ENCODE results near the gene GP1BB.

DNA sequence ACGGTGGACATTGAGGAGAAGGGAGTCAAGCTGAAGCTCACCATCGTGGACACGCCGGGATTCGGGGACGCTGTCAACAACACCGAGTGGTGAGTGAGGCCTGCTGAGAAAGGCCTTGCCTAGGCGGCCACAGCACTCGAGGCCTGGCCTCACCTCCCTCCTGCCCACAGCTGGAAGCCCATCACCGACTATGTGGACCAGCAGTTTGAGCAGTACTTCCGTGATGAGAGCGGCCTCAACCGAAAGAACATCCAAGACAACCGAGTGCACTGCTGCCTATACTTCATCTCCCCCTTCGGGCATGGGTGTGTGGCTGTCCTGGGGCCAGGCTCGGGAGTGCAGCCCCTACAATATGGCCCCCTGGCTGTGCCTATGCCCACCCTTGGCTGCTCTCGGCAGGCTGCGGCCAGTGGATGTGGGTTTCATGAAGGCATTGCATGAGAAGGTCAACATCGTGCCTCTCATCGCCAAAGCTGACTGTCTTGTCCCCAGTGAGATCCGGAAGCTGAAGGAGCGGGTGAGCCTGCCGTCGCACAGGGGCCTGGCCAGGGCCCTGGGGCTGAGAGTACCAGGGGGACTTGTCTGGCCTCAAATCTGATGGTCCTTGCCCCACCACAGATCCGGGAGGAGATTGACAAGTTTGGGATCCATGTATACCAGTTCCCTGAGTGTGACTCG lies 3.0 kb upstream of the GP1BB start:
- no peak for TF ChIP-seq NFYB (CRISPR knock-in tag; conservative IDR thresholded peaks at IDR 0.05; ENCODE audit: low read depth)
- no peak for TF ChIP-seq RELA (CRISPR knock-in tag; IDR thresholded peaks at IDR 0.05; ENCODE audit: borderline replicate concordance)
- no peak for TF ChIP-seq ZSCAN18 (CRISPR knock-in tag; IDR thresholded peaks at IDR 0.05)
- TF ChIP-seq NR2C2 (CRISPR knock-in tag; IDR thresholded peaks at IDR 0.05): no peak
- no peak for TF ChIP-seq ZNF121 (CRISPR knock-in tag; IDR thresholded peaks at IDR 0.05)
- TF ChIP-seq, protein P1, sequence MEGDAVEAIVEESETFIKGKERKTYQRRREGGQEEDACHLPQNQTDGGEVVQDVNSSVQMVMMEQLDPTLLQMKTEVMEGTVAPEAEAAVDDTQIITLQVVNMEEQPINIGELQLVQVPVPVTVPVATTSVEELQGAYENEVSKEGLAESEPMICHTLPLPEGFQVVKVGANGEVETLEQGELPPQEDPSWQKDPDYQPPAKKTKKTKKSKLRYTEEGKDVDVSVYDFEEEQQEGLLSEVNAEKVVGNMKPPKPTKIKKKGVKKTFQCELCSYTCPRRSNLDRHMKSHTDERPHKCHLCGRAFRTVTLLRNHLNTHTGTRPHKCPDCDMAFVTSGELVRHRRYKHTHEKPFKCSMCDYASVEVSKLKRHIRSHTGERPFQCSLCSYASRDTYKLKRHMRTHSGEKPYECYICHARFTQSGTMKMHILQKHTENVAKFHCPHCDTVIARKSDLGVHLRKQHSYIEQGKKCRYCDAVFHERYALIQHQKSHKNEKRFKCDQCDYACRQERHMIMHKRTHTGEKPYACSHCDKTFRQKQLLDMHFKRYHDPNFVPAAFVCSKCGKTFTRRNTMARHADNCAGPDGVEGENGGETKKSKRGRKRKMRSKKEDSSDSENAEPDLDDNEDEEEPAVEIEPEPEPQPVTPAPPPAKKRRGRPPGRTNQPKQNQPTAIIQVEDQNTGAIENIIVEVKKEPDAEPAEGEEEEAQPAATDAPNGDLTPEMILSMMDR (IDR thresholded peaks at IDR 0.05): no peak
- TF ChIP-seq, protein P2, sequence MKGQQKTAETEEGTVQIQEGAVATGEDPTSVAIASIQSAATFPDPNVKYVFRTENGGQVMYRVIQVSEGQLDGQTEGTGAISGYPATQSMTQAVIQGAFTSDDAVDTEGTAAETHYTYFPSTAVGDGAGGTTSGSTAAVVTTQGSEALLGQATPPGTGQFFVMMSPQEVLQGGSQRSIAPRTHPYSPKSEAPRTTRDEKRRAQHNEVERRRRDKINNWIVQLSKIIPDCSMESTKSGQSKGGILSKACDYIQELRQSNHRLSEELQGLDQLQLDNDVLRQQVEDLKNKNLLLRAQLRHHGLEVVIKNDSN (CRISPR knock-in tag; IDR thresholded peaks at IDR 0.05): no peak
- TF ChIP-seq TP53 (CRISPR knock-in tag; IDR thresholded peaks at IDR 0.05): no peak
- TF ChIP-seq ZBTB43 (CRISPR knock-in tag; IDR thresholded peaks at IDR 0.05): no peak
- TF ChIP-seq CREB1 (CRISPR knock-in tag; IDR thresholded peaks at IDR 0.05): no peak

All from WTC11 (cell line).